GM11168 (cell line): Measurements from ENCODE around the gene SYT13.
"Not testable (repeated sequence)": the region's sequence is repeated elsewhere in the genome, so short reads cannot be mapped to it uniquely, and the experiment has no call there.

Experiments
- in situ Hi-C: fragments of 300-500 bp; cut with MboI; formaldehyde crosslinking; loops from one replicate; pipeline ENCODE4 v1.12.0; 2022; ENCODE audit warnings: low sequenced_read_pairs; ENCODE audit not compliant: unreplicated experiment

SYT13 gene

DNA sequence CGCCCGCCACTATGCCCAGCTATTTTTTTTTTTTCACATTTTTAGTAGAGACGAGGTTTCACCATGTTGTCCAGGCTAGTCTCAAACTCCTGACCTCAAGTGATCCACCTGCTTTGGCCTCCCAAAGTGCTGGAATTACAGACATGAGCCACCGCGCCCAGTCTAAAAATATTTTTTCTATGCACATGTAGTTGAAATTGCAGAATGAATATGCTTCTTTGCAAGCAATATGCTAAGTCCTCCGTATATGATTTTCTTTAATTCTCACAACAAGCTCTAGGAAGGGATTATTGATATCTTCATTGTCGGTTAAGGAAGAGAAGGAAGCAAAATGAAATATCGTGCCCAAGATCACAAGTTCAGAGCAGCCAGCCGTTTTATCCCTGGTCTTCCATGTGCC lies 30.1 kb upstream of the SYT13 start:
- in situ Hi-C loops = loop anchor here (10.0 kb wide), 1 partner anchor 381 kb away; no protein-coding TSS in a partner anchor

GRCh38 chr11:45314900-45315299 lies 28.8 kb upstream of the SYT13 start:
- in situ Hi-C loops = loop anchor here (10.0 kb wide), 1 partner anchor 380 kb away; no protein-coding TSS in a partner anchor

GRCh38 chr11:45313171-45313865 lies 27.2 kb upstream of the SYT13 start:
- in situ Hi-C loops = loop anchor here (10.0 kb wide), 1 partner anchor 379 kb away; no protein-coding TSS in a partner anchor

DNA sequence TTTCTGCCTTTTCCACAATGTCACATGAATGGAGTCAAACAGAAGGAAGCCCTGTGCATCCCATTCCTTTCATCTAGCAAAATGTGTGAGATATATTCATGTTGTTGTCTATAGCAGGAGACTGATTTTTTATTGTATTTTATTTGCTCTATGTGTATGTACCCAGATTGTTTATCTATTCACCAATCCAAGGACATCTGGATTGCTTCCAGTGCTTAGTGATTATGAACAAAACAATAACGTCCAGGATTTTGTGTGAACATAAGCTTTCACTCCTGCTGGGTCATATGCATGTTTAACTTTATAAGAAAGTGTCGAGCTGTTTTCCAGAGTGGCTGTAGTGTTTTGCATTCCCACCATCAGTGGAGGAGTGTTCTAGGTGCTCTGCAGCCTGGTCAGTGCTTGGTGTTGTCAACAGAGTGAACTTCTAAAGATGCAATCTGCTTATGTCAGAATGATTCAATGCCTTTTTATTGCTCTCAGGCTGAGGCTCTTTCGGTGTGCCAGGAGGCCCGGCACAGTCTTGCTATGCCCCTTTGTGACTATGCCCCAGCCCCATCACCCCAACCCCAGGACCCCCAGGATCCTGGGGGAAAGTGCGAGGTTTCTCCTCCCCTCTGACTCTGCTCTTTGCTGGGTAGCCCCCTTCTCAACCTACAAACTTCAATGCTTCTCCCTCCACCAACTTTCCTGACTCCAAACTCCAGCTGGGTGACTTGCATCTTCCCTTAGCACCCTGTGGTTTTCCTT lies 19.9 kb upstream of the SYT13 start:
- in situ Hi-C loops = no loop called here

- in situ Hi-C loops = no loop called here
Measured at GRCh38 chr11:45304992-45305335, 18.8 kb upstream of the SYT13 start.

GRCh38 chr11:45304111-45304991 lies 18.2 kb upstream of the SYT13 start:
- in situ Hi-C loops = no loop called here

DNA sequence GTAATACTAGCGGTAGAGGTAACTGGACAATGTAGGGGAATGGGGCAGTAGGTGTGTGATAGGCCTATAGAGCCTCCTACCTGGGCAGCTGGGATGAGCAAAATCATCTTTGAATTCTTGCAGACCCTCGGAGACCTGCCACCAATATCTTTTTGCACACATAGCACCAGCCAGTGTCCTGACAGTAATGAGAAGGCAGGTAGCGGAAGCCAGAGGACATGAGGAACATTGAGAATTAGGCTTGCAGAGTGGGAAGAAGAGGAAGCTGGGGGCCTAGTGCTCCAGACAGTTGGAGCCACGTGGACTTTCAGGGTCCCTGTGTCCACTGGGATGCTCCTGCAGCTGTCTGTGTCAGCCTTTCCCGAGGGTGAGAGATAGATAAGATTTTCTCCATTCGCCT lies 17.2 kb upstream of the SYT13 start:
- in situ Hi-C loops = no loop called here

GRCh38 chr11:45301537-45302246 lies 15.6 kb upstream of the SYT13 start:
- in situ Hi-C loops = no loop called here

GRCh38 chr11:45300715-45301114 lies 14.6 kb upstream of the SYT13 start:
- in situ Hi-C loops = no loop called here

GRCh38 chr11:45298718-45299117 lies 12.6 kb upstream of the SYT13 start:
- in situ Hi-C loops = no loop called here

- in situ Hi-C loops = no loop called here
Measured at GRCh38 chr11:45296075-45296474, 9.9 kb upstream of the SYT13 start.

- in situ Hi-C loops = no loop called here
Measured at GRCh38 chr11:45294499-45294898, 8.4 kb upstream of the SYT13 start.

GRCh38 chr11:45293566-45294192 lies 7.5 kb upstream of the SYT13 start:
- in situ Hi-C loops = not testable (repeated sequence)

DNA sequence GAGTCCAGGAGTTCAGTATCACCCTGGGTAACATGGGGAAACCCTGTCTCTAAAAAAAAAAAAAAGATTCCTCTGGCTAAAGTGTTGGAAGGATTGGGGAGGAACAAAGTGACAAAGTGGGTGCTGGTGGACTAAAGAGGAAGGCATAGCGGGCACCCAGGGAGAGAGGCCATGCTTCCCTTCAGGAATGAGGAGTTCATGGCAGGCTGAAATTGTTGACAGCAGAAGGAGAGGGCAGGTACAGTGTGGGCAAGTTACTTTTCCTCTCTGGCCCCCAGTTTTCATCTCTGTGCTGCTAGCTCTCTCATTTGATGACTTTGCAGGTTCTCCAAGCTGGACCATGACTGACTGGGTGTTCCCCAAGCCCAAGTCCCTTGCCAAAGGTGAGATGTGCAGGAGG lies 4.4 kb upstream of the SYT13 start:
- in situ Hi-C loops = no loop called here

GRCh38 chr11:45289369-45289768 lies 3.2 kb upstream of the SYT13 start:
- in situ Hi-C loops = no loop called here

DNA sequence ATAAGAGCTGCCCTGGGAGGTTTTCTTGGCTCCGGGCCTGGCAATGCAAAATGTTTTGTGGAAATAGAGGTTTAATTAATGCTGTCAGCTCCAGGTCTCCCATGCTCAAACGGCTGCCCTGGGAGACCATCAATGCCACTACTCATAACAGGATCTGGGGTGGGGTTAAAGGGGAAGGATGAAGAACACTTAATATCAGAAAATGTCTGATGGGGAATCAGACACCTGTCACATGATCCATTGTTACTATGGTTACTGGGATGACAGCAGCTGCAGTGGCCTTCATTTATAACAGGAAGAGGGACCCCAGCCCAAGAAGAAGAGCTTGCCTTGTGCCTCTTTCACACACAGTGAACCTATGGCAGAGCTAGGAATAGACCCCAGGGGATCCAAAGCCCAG lies 2.2 kb upstream of the SYT13 start:
- in situ Hi-C loops = no loop called here

DNA sequence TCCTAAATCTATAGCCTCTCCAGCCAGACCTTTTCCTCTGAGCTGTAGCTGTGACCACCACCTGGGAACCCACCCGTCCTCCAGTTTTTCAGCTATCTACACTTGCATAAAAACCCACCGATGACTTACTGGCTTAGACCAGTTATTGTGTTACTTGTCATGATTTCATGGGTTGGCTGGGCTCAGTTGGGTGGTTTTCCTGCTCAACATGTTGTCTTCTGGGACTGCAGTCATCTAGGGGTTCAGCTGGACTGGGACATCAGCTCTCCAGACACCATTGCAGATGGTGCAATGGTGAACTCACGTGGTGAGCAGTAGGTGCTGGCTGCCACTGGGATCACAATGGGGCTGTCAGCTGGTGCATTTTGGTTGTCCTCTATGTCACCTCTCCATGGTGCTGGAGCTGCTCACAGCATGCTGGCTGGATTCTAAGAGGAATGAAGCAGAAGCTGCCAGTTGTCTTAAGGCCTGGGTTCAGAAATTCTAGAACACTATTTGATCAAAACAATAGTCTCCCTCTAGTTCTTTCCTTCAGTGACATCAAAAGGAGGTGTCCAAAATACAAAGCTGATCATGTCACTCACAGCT lies 1.3 kb upstream of the SYT13 start:
- in situ Hi-C loops = no loop called here

DNA sequence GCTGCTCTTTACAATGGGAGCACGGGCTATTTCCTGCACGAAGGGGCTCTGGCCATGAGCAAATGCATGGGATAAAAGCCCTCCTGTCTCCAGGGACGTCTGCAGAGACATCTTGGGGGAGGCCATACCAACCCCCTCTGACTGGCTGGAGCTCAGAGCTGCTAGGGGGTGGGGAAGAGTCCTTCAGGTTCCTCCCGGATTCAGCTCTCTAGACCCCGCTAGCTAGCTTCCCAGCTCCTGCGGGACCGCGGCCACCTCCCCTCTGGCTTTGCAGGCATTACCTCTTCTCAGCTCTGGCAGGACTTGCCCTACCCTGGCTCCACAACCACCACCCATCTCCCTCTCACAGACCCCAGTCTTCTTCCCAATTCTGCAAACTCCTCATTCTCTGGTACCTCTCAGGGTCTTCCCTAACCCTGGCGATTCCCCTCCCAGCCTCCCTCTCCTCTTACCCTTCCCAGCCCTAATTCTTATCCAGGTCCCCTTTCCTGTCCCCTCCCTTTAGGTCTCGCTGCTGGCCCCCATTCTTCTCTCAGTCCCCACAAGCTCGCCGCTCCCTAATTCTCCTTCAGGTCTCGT lies 802 bp downstream of the SYT13 start:
- in situ Hi-C loops = no loop called here

DNA sequence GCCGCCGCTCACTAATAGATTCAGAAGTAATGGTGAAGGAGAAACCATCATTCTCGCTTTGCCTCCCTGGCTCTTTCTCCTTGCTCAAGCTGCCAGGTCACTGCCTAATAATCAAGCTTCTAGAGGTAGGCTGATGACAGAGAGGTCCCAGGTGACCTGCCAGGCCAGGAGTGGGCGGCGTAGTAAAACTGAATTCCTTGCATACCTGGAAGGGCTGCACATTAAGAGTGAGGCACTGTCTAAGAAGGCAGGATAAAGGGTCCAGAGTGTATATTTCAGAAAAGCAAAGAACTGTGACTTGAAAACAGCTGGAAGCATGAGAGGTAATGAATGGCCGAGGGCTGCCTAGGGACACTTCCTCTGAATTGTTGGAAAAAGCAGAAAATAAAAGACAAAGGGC lies 4.1 kb downstream of the SYT13 start:
- in situ Hi-C loops = no loop called here
